ENCODE data around the gene SDS.

Gene SDS

GRCh38 chr12:113398346-113399290, 5.1 kb downstream of the SDS start:
- DNase-seq: no peak

GRCh38 chr12:113397497-113398197, 6.0 kb downstream of the SDS start:
- DNase-seq: no peak

GRCh38 chr12:113396828-113397496, 6.7 kb downstream of the SDS start:
- no peak for DNase-seq

DNA sequence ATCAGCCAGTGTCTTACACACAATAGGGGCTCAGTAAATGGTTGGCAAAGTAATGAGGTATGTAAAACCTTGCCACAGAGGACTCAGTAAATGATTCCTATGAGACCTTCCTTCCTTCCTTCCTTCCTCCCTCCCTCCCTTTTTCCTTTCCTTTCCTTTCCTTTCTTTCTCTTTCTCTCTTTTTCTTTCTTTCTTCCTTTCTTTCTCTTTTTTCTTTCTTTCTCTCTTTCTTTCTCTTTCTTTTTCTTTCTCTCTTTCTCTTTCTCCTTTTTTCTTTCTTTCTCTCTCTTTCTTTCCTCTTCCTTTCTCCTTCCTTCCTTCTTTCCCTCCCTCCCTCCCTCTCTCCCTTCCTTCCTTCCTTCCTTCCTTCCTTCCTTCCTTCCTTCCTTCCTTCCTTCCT, 7.5 kb downstream of the SDS start:
- no peak for DNase-seq

GRCh38 chr12:113395119-113395518, 8.6 kb downstream of the SDS start:
- DNase-seq: no peak

DNA sequence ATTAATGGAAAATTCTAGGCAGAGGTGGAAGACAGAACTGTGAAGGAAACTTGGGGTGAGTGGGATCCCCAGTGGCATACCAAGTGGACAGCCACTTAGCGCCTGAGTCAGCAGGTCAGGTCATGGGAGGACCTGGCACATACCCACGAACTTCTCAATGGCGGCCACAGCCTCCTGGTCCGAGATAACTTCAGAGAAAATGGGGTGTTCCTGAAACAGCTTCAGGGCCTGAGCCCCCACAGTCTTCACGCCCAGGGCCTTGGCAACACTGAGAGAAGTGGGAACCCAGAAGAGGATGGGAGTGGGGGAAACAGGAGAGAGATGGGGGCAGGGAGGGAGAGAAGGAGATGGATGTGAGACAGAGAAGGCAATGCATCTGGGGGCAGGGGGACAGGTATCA, 9.9 kb downstream of the SDS start:
- DNase-seq: no peak

DNA sequence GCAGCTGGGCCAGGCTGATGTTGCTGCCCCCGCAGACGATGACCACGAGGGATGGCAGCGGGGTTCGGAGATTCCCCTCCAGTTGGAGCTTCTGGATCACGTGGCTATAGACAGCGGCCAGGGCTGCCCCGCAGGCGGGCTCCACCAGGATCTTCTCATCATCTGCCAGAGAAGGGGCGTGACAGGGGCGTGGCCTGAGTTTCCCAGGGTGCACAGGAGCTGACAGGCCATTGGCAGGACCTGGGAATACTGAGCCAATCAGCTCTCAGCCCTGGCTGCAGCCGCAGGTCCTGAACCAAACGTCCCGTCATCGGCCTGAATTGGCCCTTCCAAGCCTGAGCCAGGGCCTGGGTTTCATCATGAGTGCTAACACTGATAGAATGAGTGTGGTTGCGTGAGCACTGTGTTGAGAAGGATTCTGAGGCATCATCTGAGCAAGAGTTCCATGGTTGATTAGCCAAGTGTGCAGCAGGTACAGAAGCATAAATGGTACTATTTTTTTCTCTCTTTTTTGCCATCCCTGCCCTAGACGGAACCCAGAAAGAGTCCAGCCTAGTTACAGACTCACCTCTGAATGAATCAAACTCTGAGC, 10.6 kb downstream of the SDS start:
- no peak for DNase-seq

GRCh38 chr12:113392520-113392919, 11.2 kb downstream of the SDS start:
- no peak for DNase-seq

- DNase-seq: no peak
Measured at GRCh38 chr12:113391650-113392337, 11.9 kb downstream of the SDS start.

GRCh38 chr12:113391145-113391544, 12.5 kb downstream of the SDS start:
- DNase-seq: no peak

GRCh38 chr12:113390064-113391043, 13.3 kb downstream of the SDS start:
- DNase-seq: no peak

- DNase-seq: no peak
Measured at GRCh38 chr12:113388351-113388750, 15.3 kb downstream of the SDS start.

- no peak for DNase-seq
Measured at GRCh38 chr12:113387631-113388030, 16.1 kb downstream of the SDS start.

GRCh38 chr12:113386866-113387566, 16.7 kb downstream of the SDS start:
- DNase-seq: no peak

DNA sequence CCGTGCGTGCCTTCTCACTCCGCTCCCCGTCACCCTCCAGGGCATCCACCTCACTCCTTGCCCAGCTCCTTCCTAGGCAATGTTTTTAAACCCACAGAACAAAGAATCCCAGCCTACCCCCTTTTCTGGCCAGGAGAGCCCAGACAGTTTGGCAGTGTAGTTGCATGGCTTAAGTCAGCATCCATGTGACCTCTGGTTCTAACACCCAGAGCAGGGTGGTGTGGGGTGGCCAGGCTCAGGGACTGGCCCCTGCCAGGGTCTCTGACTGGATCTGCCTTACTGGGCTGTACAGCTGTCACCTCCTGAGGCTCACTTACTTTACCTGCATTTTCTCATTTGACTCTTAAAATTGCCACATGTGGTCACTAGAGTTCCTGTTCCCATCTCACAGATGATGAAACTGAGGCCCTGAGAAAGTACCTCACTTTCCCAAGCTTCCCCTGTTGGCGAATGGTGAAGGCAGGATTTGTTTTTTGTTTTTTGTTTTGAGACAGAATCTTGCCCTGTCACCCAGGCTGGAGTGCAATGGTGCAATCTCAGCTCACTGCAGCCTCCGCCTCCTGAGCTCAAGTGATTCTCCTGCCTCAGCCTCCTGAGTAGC, 18.3 kb downstream of the SDS start:
- DNase-seq: no peak

DNA sequence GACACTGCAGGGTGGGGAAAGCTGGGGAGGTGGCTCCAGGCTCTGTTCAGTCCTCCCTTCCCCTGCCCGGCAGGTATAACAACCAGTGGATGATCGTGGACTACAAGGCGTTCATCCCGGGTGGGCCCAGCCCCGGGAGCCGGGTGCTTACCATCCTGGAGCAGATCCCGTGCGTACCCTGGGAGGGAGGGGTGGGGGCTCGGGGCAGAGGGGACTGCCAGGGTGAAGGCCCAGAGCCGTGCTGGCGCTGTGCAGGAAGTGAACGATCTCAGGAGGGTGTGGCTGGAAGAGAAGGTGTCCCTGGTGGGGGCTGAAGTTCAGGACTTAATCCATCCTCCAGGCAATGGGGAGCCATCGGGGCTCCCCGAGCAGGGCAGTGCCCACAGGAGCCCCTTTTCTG, 18.9 kb downstream of the SDS start:
- DNase-seq: no peak

DNA sequence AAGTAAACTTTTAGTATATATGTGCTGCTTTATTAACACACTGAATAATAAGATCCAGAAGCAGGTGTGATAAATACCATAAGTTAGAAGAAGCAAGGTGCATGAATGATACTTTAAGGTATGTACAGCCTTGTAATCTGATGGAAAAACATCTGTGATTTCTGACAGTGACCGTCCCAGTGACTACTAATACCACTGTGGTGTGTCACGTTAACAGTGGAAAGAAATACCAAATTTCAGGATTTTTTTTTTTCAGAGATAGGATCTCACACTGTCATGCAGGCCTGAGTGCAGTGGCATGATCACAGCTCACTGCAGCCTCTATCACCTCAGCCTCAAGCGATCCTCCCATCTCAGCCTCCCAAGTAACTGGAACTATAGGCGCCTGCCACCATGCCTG, 21.5 kb downstream of the SDS start:
- DNase-seq: no peak

GRCh38 chr12:113381220-113381619, 22.5 kb downstream of the SDS start:
- no peak for DNase-seq

DNA sequence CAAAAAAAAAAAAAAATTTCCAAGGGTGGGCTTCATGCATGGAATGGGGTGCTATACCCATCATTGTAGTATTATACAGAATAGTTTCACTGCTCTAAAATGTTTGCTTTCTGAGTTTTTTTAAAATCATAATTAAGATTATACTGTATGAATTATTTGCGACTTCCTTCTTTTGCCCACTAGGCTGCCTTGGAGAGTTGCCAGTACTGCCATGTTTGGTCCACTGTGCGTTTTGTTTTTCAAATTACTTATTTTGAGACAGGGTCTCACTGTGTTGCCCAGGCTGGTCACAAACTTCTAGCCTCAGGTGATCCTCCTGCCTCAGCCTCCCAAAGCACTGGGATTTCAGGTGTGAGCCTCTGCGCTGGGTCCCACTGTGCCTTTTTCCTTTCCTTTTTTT, 25.4 kb downstream of the SDS start:
- DNase-seq: no peak

- DNase-seq: no peak
Measured at GRCh38 chr12:113374823-113375428, 28.8 kb downstream of the SDS start.

All from activated CD4-positive, alpha-beta T cell treated with anti-CD3 and anti-CD28 coated beads, Interleukin-2, amount 50 U/mL, for 4 hours (primary cell).